Measurements from ENCODE around the gene DDN.

DDN gene

GRCh38 chr12:48947727-48948126, 51.4 kb downstream of the DDN start:
- H3K4me3 ChIP-seq (ENCODE audit: low read depth, low read length) = no peak overlapping the region
- no peak overlapping the region for H3K27ac ChIP-seq
- DNase-seq = no peak
- no peaks in the 10 kb centered on the region for H3K27me3 ChIP-seq (ENCODE audit: insufficient read depth, low read depth, severe bottlenecking)
- H3K36me3 ChIP-seq = peaks cover 15% of the 10 kb centered on the region
- TF ChIP-seq, protein P1, sequence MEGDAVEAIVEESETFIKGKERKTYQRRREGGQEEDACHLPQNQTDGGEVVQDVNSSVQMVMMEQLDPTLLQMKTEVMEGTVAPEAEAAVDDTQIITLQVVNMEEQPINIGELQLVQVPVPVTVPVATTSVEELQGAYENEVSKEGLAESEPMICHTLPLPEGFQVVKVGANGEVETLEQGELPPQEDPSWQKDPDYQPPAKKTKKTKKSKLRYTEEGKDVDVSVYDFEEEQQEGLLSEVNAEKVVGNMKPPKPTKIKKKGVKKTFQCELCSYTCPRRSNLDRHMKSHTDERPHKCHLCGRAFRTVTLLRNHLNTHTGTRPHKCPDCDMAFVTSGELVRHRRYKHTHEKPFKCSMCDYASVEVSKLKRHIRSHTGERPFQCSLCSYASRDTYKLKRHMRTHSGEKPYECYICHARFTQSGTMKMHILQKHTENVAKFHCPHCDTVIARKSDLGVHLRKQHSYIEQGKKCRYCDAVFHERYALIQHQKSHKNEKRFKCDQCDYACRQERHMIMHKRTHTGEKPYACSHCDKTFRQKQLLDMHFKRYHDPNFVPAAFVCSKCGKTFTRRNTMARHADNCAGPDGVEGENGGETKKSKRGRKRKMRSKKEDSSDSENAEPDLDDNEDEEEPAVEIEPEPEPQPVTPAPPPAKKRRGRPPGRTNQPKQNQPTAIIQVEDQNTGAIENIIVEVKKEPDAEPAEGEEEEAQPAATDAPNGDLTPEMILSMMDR (IDR thresholded peaks at IDR 0.05; ENCODE audit: low read depth, low read length) = no peak
- H3K9me3 ChIP-seq (ENCODE audit: severe bottlenecking) = no peaks in the 10 kb centered on the region

GRCh38 chr12:48946943-48947342, 52.2 kb downstream of the DDN start:
- TF ChIP-seq, protein P1 (IDR thresholded peaks at IDR 0.05; ENCODE audit: low read depth, low read length) = no peak
- H3K27me3 ChIP-seq (ENCODE audit: insufficient read depth, low read depth, severe bottlenecking) = no peaks in the 10 kb centered on the region
- no peak overlapping the region for H3K27ac ChIP-seq

DNA sequence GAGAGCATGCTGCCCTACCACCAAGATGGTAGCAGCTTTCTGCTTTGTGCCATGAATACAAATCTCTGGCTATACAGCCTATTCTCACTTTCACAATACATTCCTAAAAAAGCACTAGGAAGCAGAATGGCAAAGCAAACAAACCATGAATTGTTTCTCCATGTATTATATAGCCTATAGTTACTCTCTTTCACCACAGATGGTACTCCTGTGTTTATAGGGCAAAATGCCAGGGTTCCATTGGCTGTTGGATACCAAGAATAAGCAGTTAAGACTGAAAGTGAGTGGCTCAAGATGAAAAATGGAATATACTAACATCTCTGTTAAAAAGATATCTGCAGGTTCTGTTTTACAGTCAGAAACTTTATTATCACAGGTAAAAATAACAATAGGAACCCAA, 53.0 kb downstream of the DDN start:
- H3K9me3 ChIP-seq (ENCODE audit: severe bottlenecking) = no peaks in the 10 kb centered on the region
- H3K36me3 ChIP-seq = peaks cover 14% of the 10 kb centered on the region
- H3K27me3 ChIP-seq (ENCODE audit: insufficient read depth, low read depth, severe bottlenecking) = no peaks in the 10 kb centered on the region
- TF ChIP-seq, protein P1 (IDR thresholded peaks at IDR 0.05; ENCODE audit: low read depth, low read length) = no peak
- DNase-seq = no peak
- H3K27ac ChIP-seq = no peak overlapping the region
- no peak overlapping the region for H3K4me3 ChIP-seq (ENCODE audit: low read depth, low read length)

More at GRCh38 chr12:48946943-48947342, 52.2 kb downstream of the DDN start:
- Histone ChIP-seq H3K4me3 (ENCODE audit: low read depth, low read length) (no peak overlapping the region), H3K9me3 (ENCODE audit: severe bottlenecking) (no peaks in the 10 kb centered on the region), H3K36me3 (peaks cover 11% of the 10 kb centered on the region)
- DNase-seq = no peak
